SK-N-SH treated with all-trans-retinoic acid at 6 μM for 48 hours (cell line): Measurements from ENCODE around the gene TEX26.

ENCODE experiments used
- RARB ChIP-seq: fragments of 250-450 bp; sonication (Bioruptor Pico); IDR thresholded peaks from 2 replicates; pipeline ENCODE4 v1.8.0; 2021; ENCODE audit warnings: mild to moderate bottlenecking, moderate library complexity
- SNAI2 ChIP-seq: fragments of 250-450 bp; sonication (Bioruptor Pico); IDR thresholded peaks from 2 replicates; pipeline ENCODE4 v1.5.0; 2020; ENCODE audit warnings: mild to moderate bottlenecking, moderate library complexity
- TOX ChIP-seq: fragments of 250-450 bp; sonication (Bioruptor Pico); IDR thresholded peaks from 2 replicates; pipeline ENCODE4 v1.8.0; 2021; ENCODE audit warnings: mild to moderate bottlenecking, moderate library complexity, borderline replicate concordance

DNA sequence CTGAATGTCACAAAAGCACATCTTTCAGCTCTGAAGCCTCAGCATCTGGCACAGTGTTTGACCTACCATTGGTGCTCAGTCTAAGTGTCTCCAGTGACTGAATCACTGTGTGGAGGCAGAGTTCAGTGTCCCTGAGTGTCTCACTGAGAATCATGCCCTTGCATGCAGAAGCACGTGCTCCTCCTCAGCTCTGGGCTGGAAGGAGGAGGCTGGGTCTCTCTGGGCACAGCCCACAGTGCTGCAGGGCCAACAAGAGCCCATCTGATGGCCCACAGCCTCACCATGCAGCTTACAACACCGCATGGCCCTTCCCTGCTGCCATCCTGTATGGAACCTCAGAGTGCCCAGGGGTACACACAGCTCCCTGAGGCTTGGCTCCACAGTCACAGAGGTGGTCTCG lies 86.1 kb downstream of the TEX26 start:
- TF ChIP-seq RARB (CRISPR knock-in tag), result no peak
- TF ChIP-seq TOX (CRISPR knock-in tag), result no peak
- no peak for TF ChIP-seq SNAI2 (CRISPR knock-in tag)
